Stimulated activated CD4-positive, alpha-beta T cell treated with anti-CD3 and anti-CD28 coated beads, Interleukin-12 subunit alpha, Interleukin-12 subunit beta, amount 100 ng/mL, for 48 hours (primary cell): ENCODE data around the gene MAPK8IP3.

Experiments used
- DNase-seq, 3 donors: peaks; one replicate each; pipeline ENCODE4 v3.0.0-alpha.2; 2020; ENCODE audit warnings: low read depth in 2 of 3, low spot score in 1 of 3

The MAPK8IP3 gene

DNA sequence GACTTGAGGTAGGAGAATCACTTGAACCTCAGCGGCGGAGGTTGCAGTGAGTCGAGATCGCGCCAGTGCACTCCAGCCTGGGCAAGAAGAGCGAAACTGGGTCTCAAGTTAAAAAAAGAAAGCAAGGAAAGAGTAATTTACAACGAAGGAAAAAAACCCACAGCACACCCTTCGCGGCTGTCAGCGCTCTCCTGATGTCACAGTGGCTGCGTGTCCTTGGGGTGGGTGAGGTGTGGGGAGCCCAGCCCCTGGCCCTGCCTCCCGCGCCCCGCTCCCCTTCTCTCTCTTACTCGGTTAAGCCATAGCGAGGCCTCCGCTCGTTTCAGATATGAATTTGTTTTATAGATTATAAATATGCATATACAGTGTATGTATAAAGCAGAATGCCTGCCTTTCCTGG lies 28.7 kb upstream of the MAPK8IP3 start:
- no peak for DNase-seq

DNA sequence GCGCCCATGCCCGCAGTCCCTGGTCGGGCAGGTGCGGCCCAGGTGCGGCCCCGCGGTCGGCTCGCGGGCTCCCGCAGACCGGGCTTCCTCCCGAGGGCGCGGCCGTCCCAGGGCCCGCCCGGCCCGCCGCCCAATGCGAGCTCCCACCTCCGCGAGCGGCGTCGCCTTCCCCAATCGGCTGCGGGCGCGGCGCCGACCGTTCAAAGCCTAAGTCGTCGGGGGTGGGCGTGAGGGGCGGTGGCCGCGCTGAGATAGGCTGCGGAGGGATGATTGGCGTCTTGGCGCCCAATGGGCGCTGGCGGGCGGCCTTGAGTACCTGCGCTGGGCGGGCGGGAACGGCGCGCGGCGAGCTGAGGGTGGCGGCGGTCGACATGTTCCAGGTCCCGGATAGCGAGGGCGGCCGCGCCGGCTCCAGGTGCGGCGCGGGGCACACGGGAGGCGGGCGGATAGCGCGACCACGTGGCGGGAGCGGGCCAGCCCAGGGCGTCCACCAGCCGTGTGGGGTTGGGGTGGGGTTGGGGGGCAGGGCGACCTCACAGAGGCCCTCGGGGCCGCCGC lies 28.0 kb upstream of the MAPK8IP3 start, which contains the start of gene JPT2:
Gene JPT2, plus strand, starts transcription at position 338 of the 558 bp plus-strand sequence. Its CDS starts 34 bp downstream, at position 372.
- peak; percentile 93 to 96 (median 94) for DNase-seq

DNA sequence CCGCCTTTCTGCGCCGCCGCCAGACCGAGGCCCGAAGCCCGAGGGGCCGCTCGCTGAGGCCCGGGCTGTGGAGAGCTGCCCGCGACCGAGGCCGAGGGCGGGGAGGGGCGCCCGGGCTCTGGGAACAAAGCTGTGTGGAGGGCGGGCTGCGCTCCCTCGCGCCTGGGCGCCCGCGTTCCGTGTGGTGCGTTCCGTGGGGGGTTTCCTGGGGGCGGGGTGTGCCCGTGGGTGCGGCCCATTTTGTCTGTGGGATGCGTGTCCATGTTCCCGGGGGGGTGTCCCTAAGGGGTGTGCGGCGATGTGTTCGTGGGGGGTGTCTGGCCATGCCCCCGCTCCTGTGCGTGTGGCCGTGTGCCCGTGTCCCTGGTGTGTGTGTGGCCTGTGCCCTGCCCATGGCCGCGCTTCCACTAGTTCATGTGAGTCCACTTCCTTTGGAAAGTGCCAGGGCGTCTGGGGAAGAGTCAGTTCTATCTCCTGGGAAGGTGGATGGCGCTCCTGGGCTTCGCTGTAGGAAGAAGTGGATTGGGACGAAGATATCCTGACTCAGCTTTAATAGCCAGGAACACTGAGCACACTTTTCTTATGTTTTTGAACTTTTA lies 27.4 kb upstream of the MAPK8IP3 start:
- peak; percentile 3 to 35 (median 18) for DNase-seq

DNA sequence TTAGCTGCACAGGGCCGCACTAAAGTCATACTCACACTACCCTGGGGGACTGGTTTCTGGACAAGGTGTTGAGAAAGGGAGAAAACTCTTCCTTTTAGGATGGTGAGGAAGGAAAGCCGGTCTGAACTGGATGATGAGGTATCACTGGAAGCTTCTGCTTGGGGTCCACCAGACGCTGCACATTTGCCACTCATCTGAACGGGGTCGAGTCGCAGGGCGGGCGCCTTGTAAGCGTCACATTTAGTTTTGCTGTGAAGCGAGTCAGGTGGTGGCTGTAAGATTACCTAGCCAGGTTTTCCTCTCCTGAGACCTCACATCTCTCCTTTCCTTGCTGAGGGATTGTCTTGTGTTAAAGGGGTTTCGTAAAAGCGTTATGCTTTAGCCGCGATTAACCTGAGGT lies 25.6 kb upstream of the MAPK8IP3 start:
- no peak for DNase-seq

DNA sequence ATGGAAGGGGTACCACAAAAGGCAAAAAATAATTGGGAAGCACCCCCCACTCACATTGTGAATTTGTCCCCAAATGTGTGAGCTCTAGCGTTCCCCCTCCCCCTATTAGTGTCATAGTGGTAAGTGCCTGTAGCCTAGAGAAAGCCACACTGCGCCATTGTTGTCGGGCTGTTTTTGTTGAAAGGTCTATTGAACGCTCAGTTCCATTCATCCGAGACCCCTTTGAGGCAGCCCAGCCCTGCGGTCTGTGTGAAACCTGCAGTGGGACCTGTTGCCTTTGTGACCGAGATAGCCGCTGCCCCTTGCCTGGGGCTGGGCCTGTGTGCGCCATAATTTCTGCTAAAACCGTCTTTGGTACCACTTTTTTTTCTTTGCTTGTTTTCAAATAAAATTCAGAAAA lies 25.0 kb upstream of the MAPK8IP3 start:
- no peak for DNase-seq

DNA sequence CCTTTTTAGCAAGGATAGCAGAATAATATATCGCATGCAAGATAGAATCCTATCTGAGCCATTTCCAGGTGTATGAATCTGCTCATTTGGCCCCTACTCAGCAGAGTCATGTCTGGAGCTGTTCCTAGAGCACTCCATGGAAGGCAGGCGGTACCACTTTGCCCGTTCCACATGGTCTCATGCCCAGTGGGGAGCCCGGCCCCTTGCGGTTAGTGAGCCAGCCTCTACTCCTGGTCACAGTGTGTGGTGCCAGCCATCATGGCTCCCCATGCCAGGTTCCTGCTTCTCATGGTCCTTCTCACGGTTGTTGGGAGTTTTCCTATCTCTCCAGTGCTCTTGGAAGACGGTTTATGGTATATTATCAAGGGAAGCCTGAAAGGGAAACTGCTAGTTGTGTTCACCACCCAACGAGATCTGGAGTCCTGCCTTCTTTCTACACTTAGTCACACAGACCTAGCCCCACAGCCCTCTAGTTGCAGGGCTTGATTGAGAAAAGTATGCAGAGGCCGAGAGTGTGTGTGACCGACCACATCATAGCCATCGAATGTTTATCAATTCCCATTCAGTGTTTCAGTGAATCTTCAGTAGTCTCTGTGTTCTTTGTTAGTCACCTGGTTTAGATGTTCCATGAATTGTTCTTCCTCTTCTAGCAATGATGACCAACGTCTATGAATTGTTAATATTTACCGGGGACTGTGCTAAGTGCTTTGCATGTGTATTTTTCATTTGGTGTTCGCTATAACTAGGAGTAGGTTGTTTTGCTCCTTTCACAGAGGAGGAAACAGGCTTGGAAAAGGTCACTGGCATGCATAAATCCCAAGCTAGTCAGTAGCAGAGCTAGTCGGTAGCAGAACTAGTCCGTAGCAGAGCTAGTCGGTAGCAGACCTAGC lies 18.3 kb upstream of the MAPK8IP3 start:
- no peak for DNase-seq

DNA sequence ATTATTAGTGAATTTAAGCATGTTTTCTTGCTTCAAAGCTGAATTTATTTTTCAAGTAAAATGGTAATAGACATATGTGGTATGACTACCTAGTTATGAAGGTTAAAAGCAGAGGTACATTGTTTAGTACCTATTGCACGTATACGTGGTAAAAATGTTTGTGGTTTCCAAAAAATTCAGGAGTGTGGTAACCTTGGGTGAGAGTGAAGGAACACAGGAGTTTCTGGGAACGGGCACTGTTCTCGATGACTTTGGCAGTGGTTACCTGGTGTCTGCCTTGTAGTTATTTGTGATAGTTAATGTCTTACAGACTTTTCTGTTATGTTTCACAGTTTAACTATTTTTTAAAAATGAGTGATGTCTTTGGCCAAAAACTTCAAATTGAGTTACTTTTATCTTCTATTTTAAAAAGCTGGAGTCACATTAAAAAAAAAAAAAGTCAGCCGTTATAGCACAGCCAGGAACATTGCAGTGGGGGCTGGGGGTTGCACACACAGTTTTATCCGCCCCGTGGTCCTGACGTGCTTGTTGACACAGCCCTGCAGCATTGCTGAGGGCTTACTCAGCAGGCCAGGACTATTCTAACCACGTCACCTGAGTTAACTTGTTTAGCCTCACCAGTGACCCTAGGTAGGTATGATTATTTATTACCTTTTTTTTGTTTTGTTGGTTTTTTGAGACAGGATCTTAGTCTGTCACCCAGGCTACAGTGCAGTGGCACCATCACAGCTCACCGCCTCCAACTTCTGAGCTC lies 17.0 kb upstream of the MAPK8IP3 start:
- DNase-seq = no peak

DNA sequence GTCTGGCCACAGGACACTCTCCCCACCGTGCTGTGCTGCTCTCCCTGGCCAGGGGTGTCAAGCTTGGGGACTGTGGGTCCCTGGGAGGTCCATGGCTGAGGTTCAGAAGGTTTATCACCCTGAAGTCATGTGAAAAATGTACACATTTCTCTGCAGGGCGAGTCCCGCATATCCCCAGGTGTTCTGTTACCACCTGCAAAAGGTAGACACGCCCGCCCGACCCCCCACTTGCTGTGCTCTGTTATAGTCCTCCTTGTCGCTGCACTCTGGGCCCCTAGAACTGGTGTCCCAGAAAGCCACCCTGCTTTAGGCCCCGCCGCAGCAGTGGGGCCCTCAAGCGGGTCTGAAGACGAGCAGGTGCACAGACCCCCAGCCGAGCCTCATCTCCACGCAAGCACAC lies 16.1 kb upstream of the MAPK8IP3 start:
- DNase-seq = no peak

DNA sequence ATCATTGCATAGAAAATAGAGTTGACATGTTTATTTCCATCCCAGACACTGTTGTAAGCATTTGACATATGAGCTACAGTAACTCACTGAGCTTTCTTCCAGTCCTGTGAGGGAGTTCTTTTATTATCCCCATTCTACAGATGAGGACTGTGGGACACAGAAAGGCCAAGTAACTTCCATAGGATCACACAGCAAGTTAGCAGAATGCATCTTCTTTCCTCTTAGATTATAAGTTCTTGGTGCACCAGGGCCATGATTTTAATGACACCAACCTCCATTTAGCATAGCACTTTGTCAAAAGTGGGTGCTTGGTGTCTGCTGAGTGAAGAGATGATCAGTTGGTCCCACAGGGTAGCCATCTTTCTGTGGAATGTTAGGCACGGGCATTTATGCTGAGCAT lies 15.2 kb upstream of the MAPK8IP3 start:
- no peak for DNase-seq

DNA sequence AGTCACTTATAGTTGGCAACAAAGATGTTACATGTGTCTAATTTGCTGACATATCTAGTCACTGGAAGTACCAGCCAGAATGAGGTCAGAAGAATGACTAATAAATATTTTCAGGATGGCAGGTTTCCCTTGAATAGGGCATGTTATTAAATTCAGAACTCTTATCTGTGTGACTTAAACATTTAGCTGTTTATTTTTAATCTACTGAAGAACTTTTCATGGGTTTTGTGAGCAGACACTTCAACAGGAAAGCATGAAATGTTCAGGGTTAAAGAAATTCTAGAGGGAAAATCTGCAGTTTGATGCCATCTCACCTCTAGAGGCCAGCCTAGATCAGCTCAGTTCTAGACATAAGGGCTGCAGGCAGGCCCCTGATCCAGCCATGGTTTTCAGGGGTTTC lies 14.7 kb upstream of the MAPK8IP3 start:
- DNase-seq = no peak

DNA sequence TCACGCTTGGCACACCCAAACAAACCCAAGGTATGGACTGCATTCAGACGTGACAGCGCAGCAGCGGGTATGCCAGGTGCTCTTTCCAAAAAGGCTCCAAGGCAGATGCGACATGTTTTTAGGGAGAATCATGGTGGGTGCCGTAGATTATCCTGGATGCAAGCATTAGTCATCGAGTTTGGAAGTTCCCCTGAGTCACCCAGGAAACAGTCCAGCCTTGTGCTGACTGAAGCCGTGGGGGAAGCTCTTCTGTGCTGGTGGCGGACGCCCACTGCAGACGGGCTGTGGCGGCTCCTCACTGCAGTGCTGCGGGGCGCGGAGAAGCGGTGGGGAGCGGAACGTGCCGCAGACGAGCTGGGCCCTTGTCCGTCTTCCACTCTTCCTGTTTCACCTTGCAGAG lies 14.0 kb upstream of the MAPK8IP3 start:
- DNase-seq = no peak

DNA sequence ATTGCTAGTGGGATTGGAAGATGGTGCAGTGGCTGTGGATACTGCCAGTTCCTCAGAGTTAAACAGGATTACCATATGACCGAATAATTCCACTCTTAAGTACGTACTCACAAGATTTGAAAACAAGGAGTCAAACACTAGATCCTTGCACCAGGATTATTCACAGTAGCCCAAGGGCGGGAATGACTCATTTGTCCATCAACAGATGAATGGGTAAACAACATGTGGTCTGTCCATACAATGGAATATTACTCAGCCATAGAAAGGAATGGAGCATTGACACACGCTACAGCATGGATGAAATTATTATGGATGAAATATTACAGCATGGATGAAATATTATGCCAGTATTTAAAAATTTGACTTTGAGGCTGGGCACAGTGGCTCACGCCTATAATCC lies 9.1 kb upstream of the MAPK8IP3 start:
- DNase-seq = no peak

DNA sequence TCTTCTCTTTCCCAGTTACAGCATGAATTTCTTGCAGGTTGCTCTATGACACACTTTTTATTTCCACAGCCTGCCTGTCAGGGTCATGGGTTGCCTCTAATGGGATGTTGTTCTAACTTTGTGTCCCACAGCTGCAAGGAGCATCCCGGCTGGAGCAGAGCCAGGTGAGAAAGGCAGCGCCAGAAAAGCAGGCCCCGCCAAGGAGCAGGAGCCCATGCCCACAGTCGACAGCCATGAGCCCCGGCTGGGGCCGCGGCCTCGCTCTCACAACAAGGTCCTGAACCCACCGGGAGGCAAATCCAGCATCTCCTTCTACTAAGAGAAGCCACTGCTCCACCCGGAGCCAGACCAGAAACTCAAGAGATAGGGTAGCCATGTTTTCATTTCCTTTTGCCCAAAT lies 7.3 kb upstream of the MAPK8IP3 start:
- DNase-seq = no peak

DNA sequence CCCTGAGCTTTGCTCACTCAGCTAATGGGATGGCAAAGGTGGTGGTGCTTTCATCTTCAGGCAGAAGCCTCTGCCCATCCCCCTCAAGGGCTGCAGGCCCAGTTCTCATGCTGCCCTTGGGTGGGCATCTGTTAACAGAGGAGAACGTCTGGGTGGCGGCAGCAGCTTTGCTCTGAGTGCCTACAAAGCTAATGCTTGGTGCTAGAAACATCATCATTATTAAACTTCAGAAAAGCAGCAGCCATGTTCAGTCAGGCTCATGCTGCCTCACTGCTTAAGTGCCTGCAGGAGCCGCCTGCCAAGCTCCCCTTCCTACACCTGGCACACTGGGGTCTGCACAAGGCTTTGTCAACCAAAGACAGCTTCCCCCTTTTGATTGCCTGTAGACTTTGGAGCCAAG lies 5.7 kb upstream of the MAPK8IP3 start:
- no peak for DNase-seq

DNA sequence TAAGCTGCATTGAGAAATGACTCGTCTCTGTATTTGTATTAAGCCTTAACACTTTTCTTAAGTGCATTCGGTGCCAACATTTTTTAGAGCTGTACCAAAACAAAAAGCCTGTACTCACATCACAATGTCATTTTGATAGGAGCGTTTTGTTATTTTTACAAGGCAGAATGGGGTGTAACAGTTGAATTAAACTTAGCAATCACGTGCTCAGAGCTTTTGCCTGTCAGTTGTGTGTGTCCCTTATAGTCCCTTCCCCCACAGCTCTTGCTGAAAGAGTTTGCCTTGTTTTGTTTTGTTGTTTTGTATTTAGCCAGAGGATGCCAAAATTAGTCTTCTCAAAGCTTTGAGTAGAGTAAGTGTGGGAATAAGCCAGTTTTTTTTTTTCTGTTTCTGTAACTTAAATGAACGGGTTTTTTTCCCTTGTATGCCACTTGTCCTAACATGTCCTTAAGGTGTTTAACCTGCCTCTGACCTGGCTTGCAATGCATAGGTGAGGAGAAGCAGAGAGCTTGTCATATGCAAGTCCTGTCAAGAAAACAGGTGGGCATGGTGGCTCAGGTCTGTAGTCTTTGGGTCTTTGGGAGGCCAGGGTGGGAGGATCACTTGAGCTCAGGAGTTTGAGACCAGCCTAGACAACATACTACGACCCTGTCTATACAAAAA lies 4.6 kb upstream of the MAPK8IP3 start:
- no peak for DNase-seq

DNA sequence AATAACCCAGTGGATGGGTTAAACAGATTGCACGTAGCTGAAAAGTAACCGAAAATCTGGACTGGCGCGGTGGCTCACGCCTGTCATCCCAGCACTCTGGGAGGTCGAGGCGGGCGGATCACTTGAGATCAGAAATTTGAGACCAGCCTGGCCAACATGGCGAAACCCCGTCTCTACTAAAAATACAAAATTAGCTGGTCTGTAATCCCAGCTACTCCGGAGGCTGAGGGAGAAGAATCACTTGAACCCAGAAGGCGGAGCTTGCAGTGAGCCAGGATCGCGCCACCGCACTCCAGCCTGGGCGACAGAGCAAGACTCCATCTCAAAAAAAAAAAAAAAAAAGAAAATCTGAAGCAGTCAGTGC lies 689 bp upstream of the MAPK8IP3 start:
- DNase-seq = peak in 1 of 3 donors; percentile 20

DNA sequence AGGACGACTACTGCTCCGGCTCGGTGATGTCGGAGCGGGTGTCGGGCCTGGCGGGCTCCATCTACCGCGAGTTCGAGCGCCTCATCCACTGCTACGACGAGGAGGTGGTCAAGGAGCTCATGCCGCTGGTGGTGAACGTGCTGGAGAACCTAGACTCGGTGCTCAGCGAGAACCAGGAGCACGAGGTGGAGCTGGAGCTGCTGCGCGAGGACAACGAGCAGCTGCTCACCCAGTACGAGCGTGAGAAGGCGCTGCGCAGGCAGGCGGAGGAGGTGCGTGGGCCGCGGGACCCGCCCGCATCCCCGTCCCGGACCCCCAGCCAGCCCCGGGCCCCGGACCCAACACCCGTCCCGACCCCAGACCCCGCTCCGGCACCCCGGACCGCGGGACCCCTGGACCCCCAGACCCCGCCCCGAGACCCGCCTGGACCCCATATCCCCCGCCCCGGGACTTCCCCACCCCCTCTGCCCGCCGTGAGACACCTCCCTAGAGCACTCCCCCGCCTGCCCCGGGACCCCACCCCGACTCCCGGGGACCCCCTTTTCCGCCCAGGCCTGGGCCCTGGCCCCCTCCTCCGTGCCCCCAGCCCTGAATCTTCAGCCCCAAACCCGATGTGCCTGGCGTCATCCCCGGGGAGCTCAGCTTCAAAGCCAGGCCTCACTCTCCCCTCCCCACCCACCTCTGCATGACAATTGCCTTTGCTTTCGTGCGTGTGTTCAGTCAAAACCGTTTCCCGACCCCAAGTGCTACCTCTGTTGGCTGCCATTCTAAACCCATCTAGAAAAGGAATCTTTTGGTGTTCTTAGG lies 594 bp downstream of the MAPK8IP3 start:
- DNase-seq = peak; percentile 12 to 34 (median 23)

DNA sequence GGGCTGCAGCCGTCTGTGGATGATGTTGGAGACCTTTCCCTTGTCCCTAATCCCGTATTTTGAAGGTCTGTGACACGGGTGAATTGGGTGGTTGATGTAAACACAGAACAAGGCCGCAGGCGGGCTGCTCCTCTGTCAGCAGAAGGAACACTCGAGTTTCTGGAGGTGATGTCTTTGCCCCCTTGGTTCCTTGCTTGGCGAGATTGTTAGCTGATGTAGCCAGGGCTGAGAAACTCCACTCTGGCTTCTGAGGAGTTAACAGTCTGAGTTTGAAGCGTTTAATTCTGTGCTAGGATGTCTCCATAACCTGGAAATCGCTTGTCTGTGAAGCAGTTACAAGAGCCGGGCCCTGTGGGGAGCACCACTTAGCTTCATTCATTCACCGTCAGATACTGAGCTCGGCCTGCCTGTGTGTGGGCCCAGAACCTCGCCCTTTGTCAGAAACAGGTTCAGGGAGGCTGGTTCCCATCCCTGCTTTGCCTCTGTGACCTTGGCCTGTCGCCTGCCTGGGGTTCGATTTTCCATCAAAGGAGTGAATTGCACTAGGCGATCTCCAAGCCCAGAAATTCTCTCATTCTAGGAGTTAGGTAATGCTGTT lies 1.3 kb downstream of the MAPK8IP3 start:
- no peak for DNase-seq

DNA sequence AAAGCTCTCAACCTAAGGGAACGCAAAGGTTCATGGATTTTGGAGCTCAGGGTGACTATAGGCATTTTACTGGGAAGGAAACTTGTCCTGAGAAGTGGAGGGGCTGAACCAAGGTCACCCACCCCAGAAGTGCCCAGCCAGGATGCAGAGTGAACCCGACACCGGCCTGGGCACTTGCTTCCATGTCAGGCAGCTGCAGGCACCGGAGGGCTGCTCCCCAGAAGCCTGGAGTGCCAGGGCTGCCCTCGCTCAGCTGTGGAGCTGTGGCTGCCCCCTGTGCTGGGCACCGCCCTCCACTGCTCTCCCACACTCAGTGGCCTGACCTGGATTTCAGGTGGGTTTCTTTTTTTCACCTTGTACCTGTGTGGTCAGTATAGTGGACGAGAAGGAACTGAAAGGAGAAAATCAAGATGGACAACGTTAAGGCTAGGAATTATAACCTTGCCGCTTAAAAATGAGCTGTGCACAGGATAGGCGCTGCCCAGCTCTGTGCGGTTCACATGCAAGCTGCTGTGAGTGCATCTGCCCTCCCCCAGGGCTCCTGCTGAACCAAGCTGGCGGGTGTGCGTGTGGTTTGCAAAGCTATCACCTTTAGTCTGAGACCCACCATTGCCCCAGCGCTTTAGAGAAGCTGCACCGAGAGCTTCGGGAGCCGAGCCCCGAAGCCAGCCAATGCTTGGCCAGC lies 2.2 kb downstream of the MAPK8IP3 start:
- DNase-seq = no peak
